SU-DHL-6 (cell line): Measurements from ENCODE around the gene UNC5A.

Source experiments
- H2AFZ ChIP-seq: fragments of 200-600 bp; sonication (generic); 2 replicates; pipeline ENCODE4 v1.6.1; 2014; ENCODE audit warnings: low read depth, mild to moderate bottlenecking, moderate library complexity, mixed read lengths, antibody characterized with exemption, low read length; ENCODE audit not compliant: severe bottlenecking
- H3F3A ChIP-seq: fragments of 200-600 bp; shearing (Covaris generic); 2 replicates; pipeline ENCODE4 v1.6.0; 2016; ENCODE audit warnings: antibody characterized with exemption, mild to moderate bottlenecking; ENCODE audit not compliant: insufficient read depth
- H3K27ac ChIP-seq: fragments of 200-600 bp; sonication (generic); 2 replicates; pipeline ENCODE4 v1.5.1; 2016; ENCODE audit warnings: low read depth, mild to moderate bottlenecking, low read length, moderate library complexity, mixed read lengths
- H3K27me3 ChIP-seq: fragments of 200-600 bp; sonication (generic), shearing (Covaris generic); 2 replicates; pipeline ENCODE4 v1.6.0; 2014; ENCODE audit warnings: mild to moderate bottlenecking, low read length
- H3K36me3 ChIP-seq: fragments of 200-600 bp; sonication (generic); 2 replicates; pipeline ENCODE4 v1.6.1; 2014; ENCODE audit warnings: mild to moderate bottlenecking, low read length, mixed read lengths
- H3K4me2 ChIP-seq: fragments of 300-600, 200-600 bp; shearing (Covaris generic), sonication (generic); 2 replicates; pipeline ENCODE4 v1.6.0; 2014; ENCODE audit warnings: low read length, low read depth, mild to moderate bottlenecking; ENCODE audit not compliant: poor library complexity, severe bottlenecking
- H3K4me3 ChIP-seq: fragments of 200-600 bp; sonication (generic); 2 replicates; pipeline ENCODE4 v1.5.1; 2014; ENCODE audit warnings: antibody characterized with exemption, low read length, mild to moderate bottlenecking, mixed read lengths; ENCODE audit not compliant: insufficient read depth, poor library complexity, severe bottlenecking
- H3K79me2 ChIP-seq: fragments of 200-600 bp; sonication (generic); 2 replicates; pipeline ENCODE4 v1.6.1; 2014; ENCODE audit warnings: mild to moderate bottlenecking, low read length, moderate library complexity; ENCODE audit not compliant: insufficient read depth
- H3K9ac ChIP-seq: fragments of 200-600 bp; sonication (generic); 2 replicates; pipeline ENCODE4 v1.7.0; 2014; ENCODE audit warnings: mild to moderate bottlenecking, low read length
- H3K9me2 ChIP-seq: fragments of 200-600 bp; sonication (generic); replicated peaks from 2 replicates; pipeline ENCODE4 v1.6.1; 2014; ENCODE audit warnings: low read length; ENCODE audit not compliant: insufficient read depth
- H3K9me3 ChIP-seq: fragments of 200-600 bp; sonication (generic); 2 replicates; pipeline ENCODE4 v1.6.1; 2014; ENCODE audit warnings: low read length, mixed read lengths; ENCODE audit not compliant: insufficient read depth
- H4K20me1 ChIP-seq: fragments of 200-600 bp; sonication (generic); 2 replicates; pipeline ENCODE4 v1.6.1; 2014; ENCODE audit warnings: low read depth, mild to moderate bottlenecking, antibody characterized with exemption, low read length, moderate library complexity, mixed read lengths
- EZH2phosphoT487 ChIP-seq: fragments of 200-600 bp; sonication (generic), shearing (Covaris generic); conservative IDR thresholded peaks from 2 replicates; pipeline ENCODE4 v1.6.1; 2018; ENCODE audit warnings: mild to moderate bottlenecking, antibody characterized with exemption, low read length, moderate library complexity, mixed read lengths
- TF ChIP-seq, protein P1 (sequence below): fragments of 200-600 bp; sonication (generic); IDR thresholded peaks from one replicate; pipeline ENCODE4 v1.5.1; 2017; ENCODE audit warnings: antibody characterized with exemption, mild to moderate bottlenecking, low read length, moderate library complexity; ENCODE audit not compliant: insufficient read depth, poor library complexity, severe bottlenecking

The UNC5A gene

GRCh38 chr5:176900780-176901204 is 90.4 kb downstream of the UNC5A start:
- Histone ChIP-seq H3K27ac (no peak overlapping the region), H3K9me3 (no peaks in the 10 kb centered on the region), H3K4me3 (no peak overlapping the region), H3K9me2 (no peaks in the 10 kb centered on the region), H3F3A (peaks cover 6% of the 10 kb centered on the region; the same call in 1 of the 2 replicates), H3K4me2 (no peak overlapping the region), H3K79me2 (no peaks in the 10 kb centered on the region), H3K36me3 (peaks cover 14% of the 10 kb centered on the region), H4K20me1 (no peaks in the 10 kb centered on the region), H3K27me3 (no peaks in the 10 kb centered on the region), H3K9ac (no peak overlapping the region), H2AFZ (no peak overlapping the region)
- TF ChIP-seq, protein P1, sequence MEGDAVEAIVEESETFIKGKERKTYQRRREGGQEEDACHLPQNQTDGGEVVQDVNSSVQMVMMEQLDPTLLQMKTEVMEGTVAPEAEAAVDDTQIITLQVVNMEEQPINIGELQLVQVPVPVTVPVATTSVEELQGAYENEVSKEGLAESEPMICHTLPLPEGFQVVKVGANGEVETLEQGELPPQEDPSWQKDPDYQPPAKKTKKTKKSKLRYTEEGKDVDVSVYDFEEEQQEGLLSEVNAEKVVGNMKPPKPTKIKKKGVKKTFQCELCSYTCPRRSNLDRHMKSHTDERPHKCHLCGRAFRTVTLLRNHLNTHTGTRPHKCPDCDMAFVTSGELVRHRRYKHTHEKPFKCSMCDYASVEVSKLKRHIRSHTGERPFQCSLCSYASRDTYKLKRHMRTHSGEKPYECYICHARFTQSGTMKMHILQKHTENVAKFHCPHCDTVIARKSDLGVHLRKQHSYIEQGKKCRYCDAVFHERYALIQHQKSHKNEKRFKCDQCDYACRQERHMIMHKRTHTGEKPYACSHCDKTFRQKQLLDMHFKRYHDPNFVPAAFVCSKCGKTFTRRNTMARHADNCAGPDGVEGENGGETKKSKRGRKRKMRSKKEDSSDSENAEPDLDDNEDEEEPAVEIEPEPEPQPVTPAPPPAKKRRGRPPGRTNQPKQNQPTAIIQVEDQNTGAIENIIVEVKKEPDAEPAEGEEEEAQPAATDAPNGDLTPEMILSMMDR, result no peak
- no peak for TF ChIP-seq EZH2phosphoT487

GRCh38 chr5:176901260-176902101 is 91.1 kb downstream of the UNC5A start:
- H4K20me1 ChIP-seq, result no peaks in the 10 kb centered on the region
- H3K9me3 ChIP-seq, result no peaks in the 10 kb centered on the region
- H3K9me2 ChIP-seq, result no peaks in the 10 kb centered on the region
- no peak overlapping the region for H3K4me3 ChIP-seq
- H3K79me2 ChIP-seq, result no peaks in the 10 kb centered on the region
- peaks cover 18% of the 10 kb centered on the region for H3K36me3 ChIP-seq
- H3F3A ChIP-seq, result peaks cover 6% of the 10 kb centered on the region; the same call in 1 of the 2 replicates
- H2AFZ ChIP-seq, result no peak overlapping the region
- H3K9ac ChIP-seq, result no peak overlapping the region
- no peak overlapping the region for H3K27ac ChIP-seq
- TF ChIP-seq EZH2phosphoT487, result no peak
- TF ChIP-seq, protein P1, result no peak
- H3K4me2 ChIP-seq, result no peak overlapping the region
- H3K27me3 ChIP-seq, result no peaks in the 10 kb centered on the region

DNA sequence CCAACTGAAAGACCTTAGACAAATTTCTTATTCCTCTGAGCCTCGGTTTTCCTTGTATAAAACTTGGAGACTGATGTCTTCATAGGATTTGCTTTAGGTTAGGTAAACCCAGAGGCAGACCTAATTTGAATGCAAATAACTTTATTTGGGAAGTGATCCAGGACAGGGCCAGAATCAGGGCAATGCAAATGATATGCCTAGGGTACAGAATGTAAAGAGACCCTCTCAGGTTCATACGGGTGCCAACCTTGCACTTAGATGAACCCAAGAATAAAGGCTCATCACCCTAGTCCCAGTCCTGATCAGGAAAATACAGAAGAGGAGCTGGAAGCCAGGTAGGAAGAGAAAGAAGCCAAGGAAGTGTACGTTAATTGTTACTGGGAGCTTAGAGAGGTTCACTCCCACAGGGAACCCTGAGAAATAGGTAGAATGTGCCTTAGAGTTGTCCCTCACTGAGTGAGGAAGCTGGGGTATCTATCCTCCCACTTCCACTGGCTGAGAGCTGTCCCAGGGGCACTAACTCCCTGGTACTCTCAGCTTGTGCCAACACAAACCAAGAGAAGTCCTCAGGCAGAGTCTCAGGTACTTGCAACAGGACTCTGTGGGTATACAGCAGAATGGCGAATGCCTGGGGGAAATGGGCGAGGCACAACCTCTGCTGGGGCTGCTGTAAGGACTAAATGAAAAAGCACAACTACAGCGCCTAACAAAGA is 91.9 kb downstream of the UNC5A start:
- Histone ChIP-seq H3K9me3 (no peaks in the 10 kb centered on the region), H3K4me2 (no peak overlapping the region), H4K20me1 (no peaks in the 10 kb centered on the region), H3K9me2 (no peaks in the 10 kb centered on the region), H3K36me3 (peaks cover 26% of the 10 kb centered on the region), H3K79me2 (no peaks in the 10 kb centered on the region), H3K27ac (no peak overlapping the region), H3F3A (peaks cover 6% of the 10 kb centered on the region; the same call in 1 of the 2 replicates), H3K27me3 (no peaks in the 10 kb centered on the region), H2AFZ (no peak overlapping the region), H3K9ac (no peak overlapping the region), H3K4me3 (no peak overlapping the region)
- TF ChIP-seq, protein P1, result no peak
- no peak for TF ChIP-seq EZH2phosphoT487
